Effector CD8-positive, alpha-beta T cell (primary cell): ENCODE data around the gene TPRN.
A peak's percentile ranks its signal among the peaks of the same experiment; 100 is the strongest.

Experiments used
- DNase-seq: peaks from one replicate; lab custom pipeline; 2025; lab: John Stamatoyannopoulos, UW

Gene TPRN

DNA sequence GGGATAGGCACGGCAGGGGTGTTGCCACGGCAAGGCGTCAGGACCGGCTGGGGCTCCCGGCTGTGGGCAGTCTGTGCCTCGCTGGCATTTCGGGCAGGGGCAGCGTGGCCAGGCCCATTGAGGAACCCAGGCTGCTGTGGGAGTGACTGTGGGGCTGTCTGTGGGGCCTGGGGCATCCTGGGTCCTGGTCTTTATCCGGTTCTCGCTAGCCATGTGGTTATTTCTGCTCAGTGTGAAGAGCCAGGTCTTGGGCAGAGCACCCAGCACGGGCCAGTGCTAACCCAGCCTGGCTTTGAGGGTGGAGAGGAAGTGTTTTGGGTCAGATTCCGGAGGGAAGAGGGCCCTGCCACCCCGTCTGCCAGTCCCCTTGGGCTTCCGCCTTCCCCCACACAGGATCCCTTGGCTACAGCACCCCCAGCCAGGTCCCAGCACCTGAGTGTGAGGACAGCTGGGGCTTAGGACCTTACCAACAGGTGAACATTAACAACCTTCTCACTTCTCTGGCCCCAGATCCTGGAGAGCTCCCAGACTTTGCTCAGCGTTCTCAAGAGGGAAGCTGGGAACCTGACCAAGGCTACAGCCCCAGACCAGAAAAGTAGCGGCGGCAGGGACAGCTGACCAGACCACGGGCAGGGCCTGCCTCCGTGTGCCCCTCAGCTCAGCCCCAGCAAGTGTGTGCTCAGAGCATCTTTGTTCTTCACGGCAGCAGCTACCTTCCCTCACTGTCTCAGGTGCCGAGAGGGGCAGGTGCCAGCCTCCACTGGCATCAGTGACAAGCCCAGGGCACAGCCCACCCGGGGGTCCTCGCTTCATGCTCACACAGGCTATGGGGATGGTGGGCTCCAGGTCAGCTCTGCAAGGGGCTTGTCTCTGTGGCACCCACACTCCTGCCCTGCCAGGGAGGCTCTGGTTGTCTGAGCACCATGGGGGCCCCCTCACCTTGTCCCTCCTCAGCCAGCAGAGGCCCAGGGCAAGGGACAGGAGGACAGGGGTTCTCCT lies 10.9 kb downstream of the TPRN start:
- no peak for DNase-seq

DNA sequence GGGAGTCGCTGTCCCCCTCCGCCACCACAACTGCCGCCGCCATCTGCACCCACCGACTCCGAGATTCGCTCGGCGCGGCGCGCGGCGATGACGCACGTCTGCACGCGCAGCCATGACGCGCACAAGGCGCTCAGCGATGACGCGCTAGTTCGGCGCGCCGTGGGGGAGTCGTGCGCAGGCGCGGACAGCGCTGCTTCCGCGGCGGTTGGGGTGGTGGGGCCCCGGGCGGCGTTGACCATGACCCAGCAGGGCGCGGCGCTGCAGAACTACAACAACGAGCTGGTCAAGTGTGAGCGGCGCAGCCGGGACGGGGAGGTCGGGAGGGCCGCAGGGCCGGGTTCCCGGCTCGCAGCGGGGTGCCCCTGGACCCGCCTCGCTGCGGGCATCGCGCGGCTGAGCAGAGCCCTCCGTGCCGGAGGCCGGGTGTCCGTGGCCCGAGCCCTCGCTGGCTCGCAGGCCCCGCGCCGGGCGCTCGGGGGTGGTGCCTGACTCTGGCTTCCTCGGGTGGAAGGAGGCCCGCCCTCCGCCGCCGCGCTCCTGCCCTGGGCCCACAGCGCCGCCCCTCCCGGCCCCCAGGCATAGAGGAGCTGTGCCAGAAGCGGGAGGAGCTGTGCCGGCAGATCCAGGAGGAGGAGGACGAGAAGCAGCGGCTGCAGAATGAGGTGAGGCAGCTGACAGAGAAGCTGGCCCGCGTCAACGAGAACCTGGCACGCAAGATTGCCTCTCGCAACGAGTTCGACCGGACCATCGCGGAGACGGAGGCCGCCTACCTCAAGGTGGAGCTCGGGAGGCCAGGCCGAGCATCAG lies 11.8 kb downstream of the TPRN start, which contains the start of the genes ANAPC2 and SSNA1:
Gene ANAPC2, minus strand, starts transcription at position 71 of the 807 bp plus-strand sequence. Its CDS starts 28 bp downstream, at position 43.
Gene SSNA1, plus strand, starts transcription at position 187 of the 807 bp plus-strand sequence. Its CDS starts 51 bp downstream, at position 238.
- DNase-seq, result peak; percentile 90

- DNase-seq, result no peak
Observed at GRCh38 chr9:137188086-137188489, 12.5 kb downstream of the TPRN start.

DNA sequence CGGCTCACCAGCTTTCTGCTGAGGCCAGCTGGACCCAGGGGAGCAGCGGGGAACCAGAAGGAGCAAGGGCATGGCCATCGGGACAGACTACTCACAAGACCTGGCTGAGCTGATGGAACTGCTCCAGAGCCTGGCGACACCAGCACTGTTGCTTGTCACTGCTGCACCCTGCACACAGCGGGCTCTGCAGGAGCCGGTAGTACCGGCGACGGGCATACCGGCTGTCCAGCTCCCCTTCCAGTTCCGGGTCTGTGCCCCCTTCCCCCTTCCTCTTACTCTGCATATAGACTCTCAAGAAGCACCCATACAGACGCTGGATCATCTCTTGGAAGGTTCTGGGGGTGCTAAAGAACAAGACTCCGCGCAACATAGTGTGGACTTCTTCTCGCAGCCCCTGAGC lies 13.2 kb downstream of the TPRN start:
- no peak for DNase-seq

DNA sequence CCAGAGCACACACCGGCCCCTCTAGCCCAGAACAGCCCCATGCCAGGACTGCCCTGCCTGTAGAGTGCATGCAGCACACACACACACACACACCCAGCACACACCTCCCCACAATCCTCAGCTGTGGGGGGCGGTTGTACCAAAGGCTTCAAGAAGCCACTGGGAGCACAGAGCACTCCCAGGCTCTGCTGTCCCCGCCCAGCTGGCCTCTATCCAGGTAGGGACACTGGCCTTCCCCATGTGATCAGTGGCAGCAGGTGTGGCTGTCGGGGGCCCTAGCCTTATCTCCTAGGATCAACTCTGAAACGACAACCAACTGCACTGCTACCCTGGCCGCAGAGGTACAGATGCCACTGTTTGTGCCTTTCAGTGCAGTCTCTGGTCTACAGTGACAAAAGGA lies 14.2 kb downstream of the TPRN start:
- no peak for DNase-seq

GRCh38 chr9:137185921-137186320 lies 14.6 kb downstream of the TPRN start:
- DNase-seq, result no peak

DNA sequence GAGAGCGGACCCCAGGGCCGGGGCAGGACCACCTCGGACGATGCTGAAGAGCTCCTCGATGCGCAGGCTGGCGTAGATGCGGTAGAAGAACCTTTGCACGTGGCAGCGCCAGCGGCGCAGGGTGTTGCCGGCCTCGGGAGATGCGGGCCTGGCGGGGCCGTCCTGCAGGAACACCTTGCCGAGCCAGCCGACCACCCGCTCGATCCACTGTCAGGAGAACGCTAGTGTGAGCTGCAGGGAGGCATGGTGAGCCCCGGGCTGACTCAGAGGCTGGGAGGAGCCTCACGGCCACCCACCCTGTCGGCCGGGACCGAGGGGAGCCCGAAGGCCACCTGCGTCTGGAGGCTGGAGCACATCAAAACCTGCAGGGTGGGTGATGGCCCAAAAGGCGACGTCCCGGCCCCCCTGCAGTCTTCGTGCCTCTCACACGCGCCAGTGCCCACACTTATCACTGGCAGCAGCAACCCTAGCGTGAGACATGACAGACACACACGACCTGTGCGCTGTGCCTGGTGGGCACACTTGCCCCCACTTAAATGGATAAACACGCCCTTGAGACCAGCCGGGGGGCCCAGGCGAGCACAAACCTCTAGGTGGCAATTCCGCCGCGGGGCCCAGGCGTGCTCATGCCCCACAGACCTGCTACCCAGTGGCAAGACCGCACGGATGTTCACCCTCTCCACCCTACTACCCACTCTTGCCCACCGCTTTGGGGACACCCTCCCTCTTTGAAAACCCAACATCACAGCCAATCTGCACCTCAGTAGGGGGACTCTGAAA lies 15.5 kb downstream of the TPRN start:
- no peak for DNase-seq

- no peak for DNase-seq
Observed at GRCh38 chr9:137183980-137184595, 16.5 kb downstream of the TPRN start.

DNA sequence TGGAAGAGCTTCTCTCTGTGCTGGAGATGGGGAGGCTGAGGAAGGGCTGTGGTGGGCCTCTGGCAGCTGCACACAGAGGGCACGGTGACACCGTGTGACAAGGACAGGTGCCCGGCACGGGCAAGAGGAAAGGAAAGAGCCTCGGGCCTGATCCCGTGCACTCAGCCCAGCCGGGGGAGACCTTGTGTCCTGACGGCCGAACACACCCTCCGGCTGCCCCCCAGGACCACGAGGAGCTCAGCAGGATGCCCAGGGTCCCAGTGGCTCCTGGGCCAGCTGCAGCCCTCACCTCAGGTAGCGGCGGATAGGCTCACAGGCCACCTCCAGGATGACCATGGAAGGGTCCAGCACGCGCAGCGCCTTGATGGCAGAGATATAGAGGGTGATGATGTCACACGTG lies 17.7 kb downstream of the TPRN start:
- no peak for DNase-seq

DNA sequence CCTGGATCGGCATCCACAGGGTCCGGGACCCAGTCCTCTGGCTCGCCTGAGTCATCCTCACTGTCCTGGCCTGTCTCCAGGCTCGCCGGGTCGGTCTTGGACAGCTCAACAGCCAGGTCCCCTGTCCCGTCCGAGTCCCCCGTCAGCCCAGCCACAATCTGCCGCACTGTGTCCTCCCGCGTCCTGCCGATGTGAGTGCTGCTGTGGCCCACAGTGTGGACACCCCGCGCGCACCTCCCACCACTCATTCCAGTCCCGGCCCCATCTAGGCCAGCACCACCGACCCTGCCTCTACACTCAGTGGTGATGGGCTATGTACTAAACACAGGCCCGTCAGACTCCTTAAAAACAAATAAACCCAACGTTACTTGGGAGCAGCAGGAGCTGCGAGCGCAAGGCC lies 18.9 kb downstream of the TPRN start:
- DNase-seq, result no peak

GRCh38 chr9:137180491-137180890 lies 20.1 kb downstream of the TPRN start:
- DNase-seq, result no peak

GRCh38 chr9:137179761-137180160 lies 20.8 kb downstream of the TPRN start:
- DNase-seq, result no peak

DNA sequence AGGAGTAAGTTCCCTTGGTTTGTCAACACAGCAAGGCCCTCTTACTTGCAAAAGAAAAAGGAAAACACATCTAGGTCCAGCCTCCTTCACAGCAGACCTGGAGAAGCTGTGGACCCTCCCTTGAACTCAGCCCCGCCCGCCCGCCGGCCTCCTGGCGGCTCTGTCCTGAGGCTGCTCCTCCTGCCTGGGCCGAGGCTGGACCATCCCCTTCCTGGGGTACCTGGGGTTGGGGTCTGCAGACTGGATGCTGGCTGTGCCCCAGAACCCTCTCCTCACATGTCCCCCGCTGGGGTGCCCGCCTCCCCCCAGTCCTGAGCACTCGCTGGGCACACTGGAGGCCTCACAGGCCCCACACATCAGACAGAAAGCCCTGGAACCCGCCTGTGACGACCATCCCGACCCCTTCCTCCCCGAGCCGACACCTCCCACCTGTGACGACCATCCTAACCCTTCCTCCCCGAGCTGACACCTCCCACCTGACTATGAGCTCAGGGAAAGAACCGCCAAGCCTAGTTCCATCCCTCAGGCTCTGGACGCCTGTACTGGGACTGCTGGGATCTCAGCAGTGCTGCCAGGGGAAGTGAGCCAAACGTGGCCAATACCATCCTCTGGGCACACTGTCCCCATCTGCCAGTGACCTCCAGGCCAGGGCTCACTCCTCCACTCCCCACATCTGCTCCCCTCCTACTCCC lies 21.5 kb downstream of the TPRN start:
- no peak for DNase-seq

- DNase-seq, result no peak
Observed at GRCh38 chr9:137178201-137178938, 22.2 kb downstream of the TPRN start.

- no peak for DNase-seq
Observed at GRCh38 chr9:137176302-137177182, 24.0 kb downstream of the TPRN start.

- no peak for DNase-seq
Observed at GRCh38 chr9:137175345-137175961, 25.1 kb downstream of the TPRN start.

- DNase-seq, result no peak
Observed at GRCh38 chr9:137174722-137175293, 25.7 kb downstream of the TPRN start.
